Measurements from ENCODE around the gene OR52B6. TPM values are rescaled to one million over a fixed set of nuclear protein-coding genes. Genes with fewer than 3 reads are reported as not detected.
"Not testable (repeated sequence)": the region's sequence is repeated elsewhere in the genome, so short reads cannot be mapped to it uniquely, and the experiment has no call there.

OR52B6 gene
- total RNA-seq = not detected

GRCh38 chr11:5580577-5580976 is at the start of gene OR52B6:
OR52B6 (plus strand) TSS chr11:5580877; CDS start chr11:5580877, 0 bp downstream.
- no peak for DNase-seq

GRCh38 chr11:5531053-5531831 is 49.4 kb upstream of the OR52B6 start:
- DNase-seq = no peak

- no peak for DNase-seq
Measured at GRCh38 chr11:5534046-5534445, 46.6 kb upstream of the OR52B6 start.

- DNase-seq = no peak
Measured at GRCh38 chr11:5536482-5536881, 44.2 kb upstream of the OR52B6 start.

- DNase-seq = no peak
Measured at GRCh38 chr11:5541427-5541826, 39.2 kb upstream of the OR52B6 start.

GRCh38 chr11:5546457-5546856 is 34.2 kb upstream of the OR52B6 start:
- no peak for DNase-seq

GRCh38 chr11:5547982-5548381 is 32.7 kb upstream of the OR52B6 start:
- DNase-seq = no peak

- DNase-seq = no peak
Measured at GRCh38 chr11:5548440-5548839, 32.2 kb upstream of the OR52B6 start, which contains the start of gene OR52H1. OR52H1 (minus strand) TSS chr11:5548540; CDS start chr11:5545505, 3,035 bp downstream.

- no peak for DNase-seq
Measured at GRCh38 chr11:5550440-5551095, 30.1 kb upstream of the OR52B6 start.

GRCh38 chr11:5553343-5553742 is 27.3 kb upstream of the OR52B6 start:
- DNase-seq = no peak

- no peak for DNase-seq
Measured at GRCh38 chr11:5556596-5557188, 24.0 kb upstream of the OR52B6 start.

GRCh38 chr11:5557751-5558150 is 22.9 kb upstream of the OR52B6 start:
- no peak for DNase-seq

GRCh38 chr11:5564259-5565019 is 16.2 kb upstream of the OR52B6 start:
- DNase-seq = no peak

GRCh38 chr11:5574654-5575053 is 6.0 kb upstream of the OR52B6 start:
- no peak for DNase-seq

- DNase-seq = no peak
Measured at GRCh38 chr11:5575152-5575551, 5.5 kb upstream of the OR52B6 start.

- no peak for DNase-seq
Measured at GRCh38 chr11:5577101-5577500, 3.6 kb upstream of the OR52B6 start.

GRCh38 chr11:5581014-5581413 is 337 bp downstream of the OR52B6 start:
- no peak for DNase-seq

- DNase-seq = not testable (repeated sequence)
Measured at GRCh38 chr11:5584458-5584857, 3.8 kb downstream of the OR52B6 start.

- DNase-seq = not testable (repeated sequence)
Measured at GRCh38 chr11:5589906-5590305, 9.2 kb downstream of the OR52B6 start.

GRCh38 chr11:5591613-5592012 is 10.9 kb downstream of the OR52B6 start:
- DNase-seq = no peak

- no peak for DNase-seq
Measured at GRCh38 chr11:5592615-5593014, 11.9 kb downstream of the OR52B6 start.

GRCh38 chr11:5593146-5593545 is 12.5 kb downstream of the OR52B6 start:
- no peak for DNase-seq
